Measurements from ENCODE around the gene IGF2R. TPM values are rescaled to one million over a fixed set of nuclear protein-coding genes. Genes with fewer than 3 reads are reported as not detected.
"Not testable (repeated sequence)": the region's sequence is repeated elsewhere in the genome, so short reads cannot be mapped to it uniquely, and the experiment has no call there.

Gene IGF2R
- total RNA-seq, 3 donors from 2014 or later = 60.4 to 112 (median 81.0) TPM

GRCh38 chr6:160130729-160131484 lies 162.0 kb downstream of the IGF2R start:
- H3K27me3 ChIP-seq = no peaks in the 10 kb centered on the region
- H3K9me3 ChIP-seq = no peaks in the 10 kb centered on the region
- DNase-seq (ENCODE audit: low spot score in 2 of 2) = no peak
- no peak overlapping the region for H3K4me3 ChIP-seq
- no peak for TF ChIP-seq POLR2AphosphoS5 (IDR thresholded peaks at IDR 0.05)
- intact Hi-C loops (cut with DNase I; ENCODE audit: low total_unique reads) = no loop called here
- no peak overlapping the region for H3K27ac ChIP-seq
- H3K4me1 ChIP-seq = no peaks in the 10 kb centered on the region
- no peaks in the 10 kb centered on the region for H3K36me3 ChIP-seq

GRCh38 chr6:160131636-160132296 lies 162.9 kb downstream of the IGF2R start:
- Histone ChIP-seq H3K9me3 (no peaks in the 10 kb centered on the region), H3K27ac (no peak overlapping the region), H3K36me3 (no peaks in the 10 kb centered on the region), H3K27me3 (no peaks in the 10 kb centered on the region), H3K4me1 (no peaks in the 10 kb centered on the region), H3K4me3 (no peak overlapping the region)
- intact Hi-C loops (cut with DNase I; ENCODE audit: low total_unique reads) = no loop called here
- no peak for TF ChIP-seq POLR2A (IDR thresholded peaks at IDR 0.05)
- TF ChIP-seq POLR2AphosphoS5 (IDR thresholded peaks at IDR 0.05) = no peak
- TF ChIP-seq, protein P1, sequence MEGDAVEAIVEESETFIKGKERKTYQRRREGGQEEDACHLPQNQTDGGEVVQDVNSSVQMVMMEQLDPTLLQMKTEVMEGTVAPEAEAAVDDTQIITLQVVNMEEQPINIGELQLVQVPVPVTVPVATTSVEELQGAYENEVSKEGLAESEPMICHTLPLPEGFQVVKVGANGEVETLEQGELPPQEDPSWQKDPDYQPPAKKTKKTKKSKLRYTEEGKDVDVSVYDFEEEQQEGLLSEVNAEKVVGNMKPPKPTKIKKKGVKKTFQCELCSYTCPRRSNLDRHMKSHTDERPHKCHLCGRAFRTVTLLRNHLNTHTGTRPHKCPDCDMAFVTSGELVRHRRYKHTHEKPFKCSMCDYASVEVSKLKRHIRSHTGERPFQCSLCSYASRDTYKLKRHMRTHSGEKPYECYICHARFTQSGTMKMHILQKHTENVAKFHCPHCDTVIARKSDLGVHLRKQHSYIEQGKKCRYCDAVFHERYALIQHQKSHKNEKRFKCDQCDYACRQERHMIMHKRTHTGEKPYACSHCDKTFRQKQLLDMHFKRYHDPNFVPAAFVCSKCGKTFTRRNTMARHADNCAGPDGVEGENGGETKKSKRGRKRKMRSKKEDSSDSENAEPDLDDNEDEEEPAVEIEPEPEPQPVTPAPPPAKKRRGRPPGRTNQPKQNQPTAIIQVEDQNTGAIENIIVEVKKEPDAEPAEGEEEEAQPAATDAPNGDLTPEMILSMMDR (IDR thresholded peaks at IDR 0.05) = no peak
- no peak for DNase-seq (ENCODE audit: low spot score in 2 of 2)

DNA sequence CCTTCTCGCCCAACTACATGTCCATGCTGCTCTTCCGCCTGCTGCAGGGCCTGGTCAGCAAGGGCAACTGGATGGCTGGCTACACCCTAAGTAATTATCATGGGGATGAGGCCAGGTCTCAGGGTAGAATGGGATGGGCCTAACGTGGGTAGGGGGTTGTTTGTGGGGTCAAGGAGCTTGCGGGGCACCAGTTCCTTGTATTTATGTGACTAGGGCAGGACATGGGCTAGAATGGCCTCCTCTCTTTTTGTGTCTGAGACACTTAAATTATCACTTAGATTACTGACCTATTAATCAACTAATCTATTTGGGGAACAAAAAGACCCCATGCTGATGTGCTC lies 163.4 kb downstream of the IGF2R start:
- Histone ChIP-seq H3K36me3 (no peaks in the 10 kb centered on the region), H3K9me3 (no peaks in the 10 kb centered on the region), H3K4me1 (no peaks in the 10 kb centered on the region), H3K27ac (no peak overlapping the region), H3K27me3 (no peaks in the 10 kb centered on the region), H3K4me3 (no peak overlapping the region)
- intact Hi-C loops (cut with DNase I; ENCODE audit: low total_unique reads) = no loop called here
- no peak for TF ChIP-seq POLR2AphosphoS5 (IDR thresholded peaks at IDR 0.05)
- no peak for TF ChIP-seq POLR2A (IDR thresholded peaks at IDR 0.05)
- TF ChIP-seq, protein P1 (IDR thresholded peaks at IDR 0.05) = no peak
- DNase-seq (ENCODE audit: low spot score in 2 of 2) = no peak

DNA sequence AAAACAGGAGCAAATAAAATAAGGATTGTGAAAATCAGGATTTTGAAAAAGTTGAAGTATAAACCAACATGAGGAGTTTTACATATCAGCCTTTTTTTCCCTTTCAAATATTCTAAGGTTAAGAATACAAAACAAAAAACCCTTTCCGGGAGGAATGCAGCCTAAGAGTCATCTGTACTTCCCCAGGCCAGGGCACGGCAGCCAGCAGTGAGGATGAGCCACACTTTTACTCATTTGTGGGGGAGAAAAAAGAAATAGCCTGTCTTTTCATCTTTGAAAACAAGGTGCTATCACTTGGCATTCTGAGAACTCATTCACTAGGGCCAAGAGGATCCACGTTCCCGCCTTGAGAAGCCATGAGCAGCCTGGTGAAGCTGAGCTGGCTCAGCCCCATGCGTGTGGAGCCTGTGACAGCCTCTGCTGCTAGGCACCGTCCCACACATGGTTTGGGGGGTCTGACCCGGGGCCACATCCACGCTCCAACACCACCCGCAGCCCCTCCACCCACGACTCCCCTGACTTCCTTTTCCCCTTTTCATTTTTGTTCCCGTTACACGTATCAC lies 164.0 kb downstream of the IGF2R start:
- intact Hi-C loops (cut with DNase I; ENCODE audit: low total_unique reads) = no loop called here
- DNase-seq (ENCODE audit: low spot score in 2 of 2) = no peak

DNA sequence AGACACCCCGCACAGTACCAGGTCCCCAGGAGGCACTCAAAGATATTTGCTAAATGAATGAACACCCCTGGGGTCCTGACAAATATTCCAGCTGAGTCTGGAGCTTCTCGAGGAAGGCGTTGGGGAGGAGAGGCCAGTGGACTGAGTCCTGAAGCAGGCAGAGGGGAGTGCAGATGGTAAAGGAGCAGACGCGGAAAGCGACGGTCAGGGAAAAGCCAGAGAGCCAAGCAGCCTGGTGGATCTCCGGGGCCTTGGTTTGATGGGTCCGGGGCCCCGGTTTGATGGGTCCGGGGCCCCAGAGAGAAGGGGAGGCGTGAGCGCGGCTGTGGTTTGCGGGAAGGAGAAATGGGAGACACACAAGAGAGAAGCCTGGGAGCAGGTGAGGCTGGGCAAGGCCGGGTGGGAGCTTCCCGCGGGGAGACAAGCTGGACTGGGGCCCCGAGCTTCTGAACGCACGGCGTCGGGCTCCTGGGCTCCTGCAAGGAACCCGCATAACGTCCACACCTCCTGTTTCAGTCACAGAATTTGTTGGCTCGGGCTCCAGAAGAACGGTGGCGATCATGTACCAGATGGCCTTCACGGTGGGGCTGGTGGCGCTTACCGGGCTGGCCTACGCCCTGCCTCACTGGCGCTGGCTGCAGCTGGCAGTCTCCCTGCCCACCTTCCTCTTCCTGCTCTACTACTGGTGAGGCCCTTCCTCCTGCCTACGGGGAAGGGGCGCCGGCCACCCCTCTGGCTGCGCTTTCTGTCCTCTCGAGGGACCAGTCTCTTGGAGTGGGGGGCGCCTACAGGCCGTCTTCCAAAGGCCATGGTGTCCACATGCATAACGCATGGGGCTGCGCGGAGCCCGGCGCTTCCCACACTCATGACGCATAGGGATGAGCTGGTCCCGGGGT lies 164.8 kb downstream of the IGF2R start:
- TF ChIP-seq POLR2A (IDR thresholded peaks at IDR 0.05) (no peak), POLR2AphosphoS5 (IDR thresholded peaks at IDR 0.05) (no peak)
- TF ChIP-seq, protein P1 (IDR thresholded peaks at IDR 0.05) = no peak
- H3K36me3 ChIP-seq = no peaks in the 10 kb centered on the region
- no peak overlapping the region for H3K4me3 ChIP-seq
- no peaks in the 10 kb centered on the region for H3K9me3 ChIP-seq
- no peak for DNase-seq (ENCODE audit: low spot score in 2 of 2)
- intact Hi-C loops (cut with DNase I; ENCODE audit: low total_unique reads) = no loop called here
- no peak overlapping the region for H3K27ac ChIP-seq
- no peaks in the 10 kb centered on the region for H3K4me1 ChIP-seq
- no peaks in the 10 kb centered on the region for H3K27me3 ChIP-seq

More for the DNA sequence above, 164.0 kb downstream of the IGF2R start:
- Histone ChIP-seq H3K4me3 (no peak overlapping the region), H3K9me3 (no peaks in the 10 kb centered on the region), H3K36me3 (no peaks in the 10 kb centered on the region), H3K4me1 (no peaks in the 10 kb centered on the region), H3K27ac (no peak overlapping the region), H3K27me3 (no peaks in the 10 kb centered on the region)
- TF ChIP-seq POLR2A (IDR thresholded peaks at IDR 0.05) = no peak
- TF ChIP-seq, protein P1 (IDR thresholded peaks at IDR 0.05) = no peak
- TF ChIP-seq POLR2AphosphoS5 (IDR thresholded peaks at IDR 0.05) = no peak

DNA sequence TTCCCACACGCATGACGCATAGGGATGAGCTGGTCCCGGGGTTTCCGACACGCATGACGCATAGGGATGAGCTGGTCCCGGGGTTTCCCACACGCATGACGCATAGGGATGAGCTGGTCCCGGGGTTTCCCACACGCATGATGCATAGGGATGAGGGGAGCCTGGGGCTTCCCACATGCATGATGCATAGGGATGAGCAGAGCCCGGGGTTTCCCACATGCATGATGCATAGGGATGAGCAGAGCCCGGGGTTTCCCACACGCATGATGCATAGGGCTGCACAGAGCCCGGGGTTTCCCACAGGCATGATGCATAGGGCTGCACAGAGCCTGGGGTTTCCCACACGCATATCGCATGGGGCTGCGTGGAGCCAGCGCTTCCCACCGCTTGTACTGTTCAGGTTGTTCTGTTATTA lies 165.5 kb downstream of the IGF2R start:
- DNase-seq (ENCODE audit: low spot score in 2 of 2); H3K4me1 ChIP-seq; H3K27ac ChIP-seq; intact Hi-C loops (cut with DNase I; ENCODE audit: low total_unique reads); H3K27me3 ChIP-seq; H3K36me3 ChIP-seq; H3K9me3 ChIP-seq; H3K4me3 ChIP-seq: not testable (repeated sequence)

Data from breast epithelium (tissue), 4 donors.